DND-41 (cell line): ENCODE data around the gene TLE4.

Source experiments
- CTCF ChIP-seq: IDR thresholded peaks from 2 replicates; pipeline ENCODE4 v1.5.1; 2012; ENCODE audit warnings: borderline replicate concordance, low read length, moderate library complexity, mild to moderate bottlenecking; ENCODE audit not compliant: poor library complexity, severe bottlenecking; ENCODE audit errors: extremely low read depth
- EZH2 ChIP-seq: IDR thresholded peaks from 3 replicates; pipeline ENCODE4 v1.6.1; 2012; ENCODE audit warnings: borderline replicate concordance, low read depth, mild to moderate bottlenecking, moderate library complexity, low read length, inconsistent platforms; ENCODE audit not compliant: severe bottlenecking

DNA sequence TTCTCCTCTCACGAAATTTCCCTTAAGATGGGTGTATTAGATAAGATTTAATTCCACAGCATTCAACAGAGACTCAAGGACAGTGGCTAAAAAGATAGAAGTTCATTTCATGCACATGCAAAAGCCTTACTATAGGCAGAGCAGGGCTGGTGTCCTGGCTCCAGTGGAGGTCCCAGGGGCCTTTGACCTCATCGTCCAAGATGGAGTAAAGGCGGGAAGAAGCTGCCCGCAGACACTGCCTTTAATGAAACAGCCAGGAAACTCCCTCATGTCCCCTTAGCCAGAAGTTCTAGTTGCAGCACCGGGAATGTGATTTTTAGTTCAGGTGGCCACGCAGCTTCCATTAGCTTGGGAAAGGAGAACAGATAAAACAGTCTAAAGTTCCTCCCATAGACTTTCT is 190.3 kb downstream of the TLE4 start:
- TF ChIP-seq CTCF (no peak), EZH2 (no peak)
